Thyroid gland (tissue), 4 donors: ENCODE measurements around the gene NFE2L3. TPM values are rescaled to one million over a fixed set of nuclear protein-coding genes. Genes with fewer than 3 reads are reported as not detected.

Experiments used
- DNase-seq, 2 donors: peaks; one replicate each; pipeline ENCODE4 v3.0.0-alpha.2; 2019
- H3K27ac ChIP-seq, 3 donors: fragments of 200-600 bp; sonication (generic); 1 replicate in 2 of 3; 2 replicates in 1 of 3; pipeline ENCODE4 v1.5.1; 2016 to 2019; ENCODE audit warnings: mild to moderate bottlenecking in 1 of 3, moderate library complexity in 1 of 3
- H3K27me3 ChIP-seq: fragments of 200-600 bp; sonication (generic); one replicate; pipeline ENCODE4 v1.5.1; 2019
- H3K36me3 ChIP-seq, 2 donors: fragments of 200-600 bp; sonication (generic); one replicate each; pipeline ENCODE4 v1.5.1; 2016 to 2019
- H3K4me1 ChIP-seq, 2 donors: fragments of 200-600 bp; sonication (generic); one replicate each; pipeline ENCODE4 v1.5.1; 2017 to 2019
- H3K4me3 ChIP-seq, 3 donors: fragments of 200-600 bp; sonication (generic); replicated peaks in 1 of 3; 1 replicate in 2 of 3; 2 replicates in 1 of 3; pipeline ENCODE4 v1.5.1; 2016; ENCODE audit warnings: mild to moderate bottlenecking in 1 of 3
- H3K9me3 ChIP-seq: fragments of 200-600 bp; sonication (generic); one replicate; pipeline ENCODE4 v1.5.1; 2017
- POLR2A ChIP-seq, 2 donors: fragments of 450-650 bp; IDR thresholded peaks; one replicate each; pipeline ENCODE4 v1.6.1; 2017; ENCODE audit warnings: antibody characterized with exemption in 2 of 2, mild to moderate bottlenecking in 2 of 2, moderate library complexity in 1 of 2
- WGBS, 2 donors: methylation state at CpG; one replicate each; pipeline ENCODE4 v1.1.5; 2017; 5-methylcytosine and 5-hydroxymethylcytosine counted together
- intact Hi-C: fragments of 100-400 bp; cut with DNase I; formaldehyde crosslinking; loops from one replicate; pipeline ENCODE4 v1.15.1; 2023
- total RNA-seq, 4 donors: library from RNA; depleted of rRNA; stranded (reverse); fragments of >200 nt; gene quantifications; one replicate each; pipeline ENCODE4 v1.2.3, GENCODE V29; 2016
- TF ChIP-seq, protein P1 (sequence below), 6 experiments: fragments of 200-600 bp in 3 of 6; fragments of 450-650 bp in 3 of 6; sonication (generic) in 3 of 6; IDR thresholded peaks; one replicate each; pipeline ENCODE4 v1.5.1; 2016 to 2019; ENCODE audit warnings: antibody characterized with exemption in 6 of 6, mild to moderate bottlenecking in 2 of 6, inconsistent platforms in 1 of 6, moderate library complexity in 1 of 6

The NFE2L3 gene
- total RNA-seq, 4 donors from 2014 or later = 0.33 to 1.4 (median 0.98) TPM

DNA sequence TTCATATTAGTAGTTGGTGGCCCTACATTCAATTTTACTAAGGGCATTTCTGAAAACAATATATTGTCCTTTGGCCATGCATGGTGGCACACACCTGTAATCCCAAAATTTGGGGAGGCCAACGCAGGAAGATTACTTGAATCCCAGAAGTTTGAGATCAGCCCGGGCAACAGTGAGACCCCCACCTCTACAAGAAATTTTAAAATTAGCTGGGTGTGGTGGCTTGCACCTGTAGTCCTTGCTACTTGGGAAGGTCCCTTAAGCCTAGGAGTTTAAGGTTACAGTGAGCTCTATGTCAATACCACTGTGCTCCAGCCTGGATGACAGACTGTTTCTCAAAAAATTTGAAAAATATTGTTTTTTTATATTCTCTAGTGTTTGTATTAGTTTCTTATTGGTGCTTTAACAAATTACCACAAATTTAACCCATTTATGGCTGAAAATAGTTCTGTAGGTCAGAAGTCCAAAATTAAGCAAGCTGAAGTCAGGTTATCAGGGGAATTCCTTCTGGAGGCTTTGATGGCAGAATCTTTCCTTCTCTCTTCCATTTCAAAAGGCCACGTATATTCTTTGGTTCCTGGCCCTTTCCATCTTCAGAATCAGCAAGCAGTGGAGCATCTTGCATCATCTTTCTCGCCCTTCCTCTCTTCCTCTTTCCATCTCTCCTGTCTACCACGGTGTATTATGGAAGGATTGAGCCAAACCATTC, 62.0 kb downstream of the NFE2L3 start:
- no peak overlapping the region for H3K27ac ChIP-seq
- H3K36me3 ChIP-seq = peaks cover 19 to 34% of the 10 kb centered on the region in 2 donors
- no peaks in the 10 kb centered on the region for H3K4me1 ChIP-seq
- H3K4me3 ChIP-seq = no peak overlapping the region
- H3K27me3 ChIP-seq = no peaks in the 10 kb centered on the region
- no peaks in the 10 kb centered on the region for H3K9me3 ChIP-seq
- no peak for DNase-seq
- TF ChIP-seq, protein P1, sequence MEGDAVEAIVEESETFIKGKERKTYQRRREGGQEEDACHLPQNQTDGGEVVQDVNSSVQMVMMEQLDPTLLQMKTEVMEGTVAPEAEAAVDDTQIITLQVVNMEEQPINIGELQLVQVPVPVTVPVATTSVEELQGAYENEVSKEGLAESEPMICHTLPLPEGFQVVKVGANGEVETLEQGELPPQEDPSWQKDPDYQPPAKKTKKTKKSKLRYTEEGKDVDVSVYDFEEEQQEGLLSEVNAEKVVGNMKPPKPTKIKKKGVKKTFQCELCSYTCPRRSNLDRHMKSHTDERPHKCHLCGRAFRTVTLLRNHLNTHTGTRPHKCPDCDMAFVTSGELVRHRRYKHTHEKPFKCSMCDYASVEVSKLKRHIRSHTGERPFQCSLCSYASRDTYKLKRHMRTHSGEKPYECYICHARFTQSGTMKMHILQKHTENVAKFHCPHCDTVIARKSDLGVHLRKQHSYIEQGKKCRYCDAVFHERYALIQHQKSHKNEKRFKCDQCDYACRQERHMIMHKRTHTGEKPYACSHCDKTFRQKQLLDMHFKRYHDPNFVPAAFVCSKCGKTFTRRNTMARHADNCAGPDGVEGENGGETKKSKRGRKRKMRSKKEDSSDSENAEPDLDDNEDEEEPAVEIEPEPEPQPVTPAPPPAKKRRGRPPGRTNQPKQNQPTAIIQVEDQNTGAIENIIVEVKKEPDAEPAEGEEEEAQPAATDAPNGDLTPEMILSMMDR (IDR thresholded peaks at IDR 0.05) = no peak
- no peak for TF ChIP-seq POLR2A (IDR thresholded peaks at IDR 0.05)
- WGBS, 2 donors = 83 to 88% methylated on average over 5 of the region's 5 CpGs
- intact Hi-C loops = no loop called here

- no peak overlapping the region for H3K27ac ChIP-seq
- no peak for TF ChIP-seq POLR2A (IDR thresholded peaks at IDR 0.05)
- TF ChIP-seq, protein P1 (IDR thresholded peaks at IDR 0.05) = no peak
- no peak overlapping the region for H3K4me3 ChIP-seq
- H3K9me3 ChIP-seq = no peaks in the 10 kb centered on the region
- H3K27me3 ChIP-seq = no peaks in the 10 kb centered on the region
- intact Hi-C loops = no loop called here
- peaks cover 4 to 18% of the 10 kb centered on the region in 2 donors for H3K36me3 ChIP-seq
- no peaks in the 10 kb centered on the region for H3K4me1 ChIP-seq
- 76 to 78% methylated on average over 2 of the region's 2 CpGs for WGBS, 2 donors
- no peak for DNase-seq
Observed at GRCh38 chr7:26216049-26216448, 64.1 kb downstream of the NFE2L3 start.

- Histone ChIP-seq H3K9me3 (no peaks in the 10 kb centered on the region), H3K27ac (no peak overlapping the region), H3K36me3 (no peaks in the 10 kb centered on the region), H3K4me1 (no peaks in the 10 kb centered on the region), H3K27me3 (no peaks in the 10 kb centered on the region), H3K4me3 (no peak overlapping the region)
- intact Hi-C loops = no loop called here
- WGBS, 2 donors = 81 to 85% methylated on average over 5 of the region's 5 CpGs
- TF ChIP-seq, protein P1 (IDR thresholded peaks at IDR 0.05) = no peak
- TF ChIP-seq POLR2A (IDR thresholded peaks at IDR 0.05) = no peak
- no peak for DNase-seq
Observed at GRCh38 chr7:26224359-26224758, 72.4 kb downstream of the NFE2L3 start.

DNA sequence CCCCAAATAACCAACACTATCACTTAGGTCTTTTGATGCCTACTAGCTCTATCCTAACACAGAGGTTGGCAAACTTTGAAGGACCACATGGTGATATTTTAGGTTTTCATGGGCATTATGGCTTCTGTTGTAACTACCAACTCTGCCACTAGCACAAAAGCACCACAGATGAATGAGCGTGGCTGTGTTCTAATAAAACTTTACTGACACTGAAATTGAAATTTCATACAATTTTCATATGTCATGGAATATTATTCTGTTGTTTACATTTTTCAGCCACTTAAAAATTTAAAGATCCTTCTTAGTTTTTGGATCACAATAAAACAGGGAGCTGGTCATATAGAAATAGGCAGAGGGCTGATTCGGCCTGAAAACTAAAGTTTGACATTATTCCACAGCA, 76.0 kb downstream of the NFE2L3 start:
- Histone ChIP-seq H3K27me3 (no peaks in the 10 kb centered on the region), H3K36me3 (no peaks in the 10 kb centered on the region), H3K9me3 (no peaks in the 10 kb centered on the region), H3K4me3 (no peak overlapping the region), H3K27ac (no peak overlapping the region), H3K4me1 (no peaks in the 10 kb centered on the region)
- intact Hi-C loops = no loop called here
- WGBS, 2 donors = 95 to 96% methylated on average over 2 of the region's 2 CpGs
- no peak for TF ChIP-seq POLR2A (IDR thresholded peaks at IDR 0.05)
- TF ChIP-seq, protein P1 (IDR thresholded peaks at IDR 0.05) = no peak
- DNase-seq = no peak

GRCh38 chr7:26233902-26234511, 82.0 kb downstream of the NFE2L3 start:
- intact Hi-C loops = no loop called here
- Histone ChIP-seq H3K9me3 (no peaks in the 10 kb centered on the region), H3K4me3 (no peak overlapping the region), H3K36me3 (no peaks in the 10 kb centered on the region), H3K4me1 (no peaks in the 10 kb centered on the region), H3K27ac (no peak overlapping the region), H3K27me3 (no peaks in the 10 kb centered on the region)
- TF ChIP-seq, protein P1 (IDR thresholded peaks at IDR 0.05) = no peak
- TF ChIP-seq POLR2A (IDR thresholded peaks at IDR 0.05) = no peak
- DNase-seq = no peak
- 86 to 88% methylated on average over 5 of the region's 5 CpGs for WGBS, 2 donors
